Activated effector memory CD4-positive, alpha-beta T cell treated with Interleukin-2 at 50 U/mL for 16 hours (primary cell): ENCODE results near the gene NYAP1.

ENCODE experiments used
- DNase-seq: peaks from one replicate; pipeline ENCODE4 v3.0.0-alpha.2; 2020

Gene NYAP1

DNA sequence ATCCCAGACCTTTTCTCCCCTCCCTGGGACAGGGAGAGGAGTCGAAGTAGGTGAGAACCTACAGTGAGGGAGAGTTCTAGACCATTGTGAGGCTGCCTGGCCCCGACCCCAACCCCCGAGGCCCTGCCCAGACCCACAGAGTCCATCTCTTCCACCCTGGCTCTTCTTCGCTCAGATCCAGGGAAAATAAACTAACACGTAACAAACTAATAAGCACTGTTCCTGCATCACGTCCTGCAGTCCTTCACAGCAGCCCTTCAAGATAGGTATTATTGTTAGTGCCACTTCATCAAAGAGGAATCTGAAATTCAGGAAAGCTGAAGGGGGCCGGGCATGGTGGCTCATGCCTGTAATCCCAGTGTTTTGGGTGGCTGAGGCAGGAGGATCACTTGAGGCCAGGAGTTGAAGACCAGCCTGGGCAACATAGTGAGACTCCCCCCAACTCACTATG lies 19.5 kb upstream of the NYAP1 start, which contains the start of gene SPACDR:
TSS of gene SPACDR (minus strand) at position 51 of the 451 bp plus-strand sequence. CDS start 235 bp downstream, outside the sequence.
- DNase-seq = no peak

DNA sequence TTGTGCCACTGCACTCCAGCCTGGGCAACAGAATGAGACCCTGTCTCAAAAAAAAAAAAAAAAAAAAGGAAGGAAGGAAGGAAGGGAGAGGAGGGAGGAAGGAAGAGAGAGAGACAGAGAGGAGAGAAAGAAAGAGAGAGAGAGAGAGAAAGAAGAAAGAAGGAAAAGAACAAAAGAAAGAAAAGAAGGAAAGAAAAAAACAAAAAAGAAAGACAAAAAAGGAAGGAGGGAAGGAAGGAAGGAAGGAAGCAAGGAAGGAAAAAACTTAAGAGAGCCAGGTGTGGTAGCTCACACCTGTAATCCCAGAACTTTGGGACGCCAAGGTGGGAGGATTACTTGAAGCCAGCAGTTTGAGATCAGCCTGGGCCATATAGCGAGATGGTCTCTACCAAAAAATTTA lies 18.9 kb upstream of the NYAP1 start:
- no peak for DNase-seq

DNA sequence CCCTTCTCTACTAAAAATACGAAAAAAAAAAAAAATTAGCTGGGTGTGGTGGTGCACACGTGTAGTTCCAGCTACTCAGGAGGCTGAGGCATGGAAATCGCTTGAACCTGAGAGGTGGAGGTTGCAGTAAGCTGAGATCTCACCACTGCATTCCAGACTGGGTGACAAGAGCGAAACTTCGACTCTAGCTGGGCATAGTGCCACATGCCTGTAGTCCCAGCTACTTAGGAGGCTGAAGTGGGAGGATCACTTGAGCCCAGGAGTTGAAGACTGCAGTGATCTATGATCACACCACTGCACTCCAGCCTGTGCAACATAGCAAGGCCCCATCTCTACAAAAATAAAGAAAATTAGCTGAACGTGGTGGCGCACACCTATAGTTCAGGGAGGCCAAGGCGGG lies 18.4 kb upstream of the NYAP1 start:
- no peak for DNase-seq

DNA sequence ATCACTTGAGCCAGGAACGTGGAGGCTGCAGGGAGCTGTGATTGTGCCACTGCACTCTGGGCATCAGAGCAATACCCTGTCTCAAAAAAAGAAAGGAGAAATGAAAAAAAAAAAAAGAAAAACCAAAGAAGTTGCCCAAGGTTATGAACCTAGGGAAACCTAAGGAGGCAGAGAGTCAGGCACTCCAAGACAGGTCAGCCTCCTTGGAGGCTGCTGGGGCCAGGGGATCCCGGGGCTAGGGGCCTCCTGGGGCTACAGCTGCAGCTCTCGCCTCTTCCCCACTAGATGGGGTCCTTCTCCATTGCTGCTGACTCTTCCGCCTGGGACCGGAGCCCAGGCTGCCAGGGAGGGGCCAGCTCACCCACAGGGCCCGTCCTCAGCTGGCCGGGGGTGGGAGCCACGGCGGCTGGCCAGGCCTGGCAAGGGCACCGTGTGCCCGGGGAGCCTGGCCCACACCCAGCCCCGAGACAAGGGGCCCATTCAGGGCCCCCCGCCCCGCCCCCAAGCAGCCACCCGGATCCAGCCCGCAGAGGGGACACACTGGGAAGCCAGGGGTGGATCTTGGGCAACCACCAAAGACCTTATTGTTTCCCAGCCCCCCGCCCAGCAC lies 17.9 kb upstream of the NYAP1 start:
- DNase-seq = no peak

DNA sequence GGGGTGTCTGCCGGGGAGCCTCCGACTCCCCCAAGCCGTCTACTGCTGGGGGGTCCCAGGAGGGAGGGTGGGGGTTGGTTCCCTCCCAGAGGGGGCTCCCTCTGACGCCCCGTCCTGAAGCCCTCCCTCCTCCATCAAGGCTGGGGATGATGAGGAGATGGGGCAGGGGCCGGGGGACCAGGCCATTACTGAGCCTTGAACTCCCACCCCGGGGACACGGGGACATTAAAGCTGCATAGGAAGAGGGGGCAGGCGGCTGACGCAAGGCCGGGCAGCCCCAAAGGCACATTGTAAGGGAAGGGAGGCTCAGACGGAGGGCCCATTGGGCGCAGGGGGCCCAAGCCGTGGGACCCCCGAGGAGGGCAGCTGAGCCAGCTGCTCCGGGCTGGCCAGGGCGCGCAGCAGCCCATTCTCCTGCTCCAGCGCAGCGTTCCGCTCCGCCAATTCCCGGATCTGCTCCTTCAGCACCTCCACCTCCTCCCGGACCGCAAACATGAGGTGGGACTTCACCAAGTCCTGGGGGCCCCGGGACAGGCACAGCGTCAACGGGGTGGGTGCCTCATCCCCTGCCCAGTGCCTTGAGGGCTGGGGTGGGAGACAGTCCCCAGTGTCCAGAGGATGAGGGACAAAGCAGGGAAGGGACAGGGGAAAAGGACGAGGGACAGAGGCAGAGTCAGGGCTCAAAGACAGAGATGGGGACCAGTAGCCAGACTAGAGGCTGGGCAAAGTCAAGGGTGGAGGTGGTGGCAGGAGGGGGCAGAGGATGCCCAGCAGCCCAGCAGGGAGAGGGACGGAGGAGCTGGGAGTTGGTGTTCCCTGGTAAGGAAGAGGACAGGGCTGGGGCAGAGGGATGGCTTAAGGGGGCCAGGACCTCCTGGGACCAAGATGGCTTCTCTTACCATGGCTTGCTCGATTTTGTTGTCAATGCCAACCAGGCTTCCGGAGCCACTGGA lies 16.8 kb upstream of the NYAP1 start:
- DNase-seq = no peak

DNA sequence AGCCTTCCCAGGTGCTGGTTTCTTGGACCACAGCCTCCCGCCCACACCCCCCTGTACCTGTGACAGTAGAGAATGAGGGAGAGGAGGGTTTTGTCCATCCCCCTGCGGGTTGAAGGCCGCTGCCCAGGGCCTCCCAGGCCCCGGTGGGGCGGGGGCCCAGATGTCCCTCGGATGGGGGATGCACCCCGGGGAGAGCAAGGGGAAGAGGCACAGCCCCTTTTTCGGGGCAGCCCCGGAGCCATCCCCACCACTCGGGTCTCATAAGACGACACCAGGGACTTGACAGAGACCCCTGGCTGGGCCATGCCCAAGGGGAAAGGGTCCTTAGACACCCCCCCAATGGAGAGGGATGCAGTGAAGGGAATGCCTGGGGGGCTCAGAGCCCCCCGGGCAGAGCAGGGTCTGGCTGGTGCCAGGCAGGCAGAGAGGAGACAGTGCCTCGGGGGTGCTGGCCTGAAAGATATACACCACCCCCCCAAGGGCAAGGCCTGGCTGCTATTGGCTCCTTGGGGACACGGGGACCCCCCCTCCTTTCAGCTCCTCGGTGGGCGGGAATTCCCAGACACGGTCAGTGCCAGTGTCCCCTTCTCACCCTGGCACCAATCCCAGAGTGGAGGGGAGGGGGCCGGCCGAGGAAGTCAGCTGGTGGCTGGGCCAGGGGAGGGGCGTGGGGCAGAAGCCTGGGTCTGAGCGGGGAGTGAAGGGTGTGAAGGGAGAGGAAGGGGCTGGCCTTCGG lies 15.9 kb upstream of the NYAP1 start:
- no peak for DNase-seq

DNA sequence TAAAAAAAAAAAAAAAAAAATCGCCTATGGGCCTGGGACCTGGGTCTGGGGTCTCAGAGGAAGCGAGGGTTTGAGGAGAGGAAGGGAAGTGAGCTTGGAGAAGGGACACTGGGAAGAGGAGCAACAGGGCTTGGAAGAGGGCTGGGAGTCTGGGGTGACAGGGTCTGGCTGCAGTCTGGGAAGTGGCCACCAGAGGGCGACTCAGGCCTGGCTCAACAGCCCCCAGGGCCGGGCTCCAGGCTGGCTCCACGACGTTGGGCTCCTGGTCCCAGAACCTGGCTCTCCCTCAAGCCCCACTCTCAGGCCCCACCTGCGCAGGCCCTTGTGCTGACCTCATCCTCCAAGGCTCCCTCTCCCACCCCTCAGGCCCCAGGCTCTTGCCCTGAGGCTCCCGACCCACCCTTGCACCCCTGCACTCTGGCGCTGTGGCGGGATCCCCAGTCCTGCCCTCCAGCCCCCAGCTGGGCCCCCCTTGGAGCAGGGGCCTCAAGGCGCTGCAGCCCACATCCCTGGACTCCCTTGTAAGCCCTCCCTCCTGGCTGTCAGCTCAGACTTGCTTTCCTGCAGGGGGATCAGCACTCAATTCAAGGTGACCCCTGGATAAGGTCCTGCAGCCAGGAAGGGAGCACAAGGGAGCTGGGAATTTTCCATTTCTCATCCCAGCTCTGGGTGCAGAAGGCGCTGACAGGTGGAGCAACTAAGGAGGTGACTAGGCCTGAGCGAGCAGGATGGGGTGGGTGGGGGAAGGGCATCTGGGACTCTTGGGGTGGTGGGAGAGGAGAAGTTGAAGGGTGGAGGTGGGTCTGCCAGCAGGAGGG lies 14.3 kb upstream of the NYAP1 start:
- peak; percentile 72 for DNase-seq

DNA sequence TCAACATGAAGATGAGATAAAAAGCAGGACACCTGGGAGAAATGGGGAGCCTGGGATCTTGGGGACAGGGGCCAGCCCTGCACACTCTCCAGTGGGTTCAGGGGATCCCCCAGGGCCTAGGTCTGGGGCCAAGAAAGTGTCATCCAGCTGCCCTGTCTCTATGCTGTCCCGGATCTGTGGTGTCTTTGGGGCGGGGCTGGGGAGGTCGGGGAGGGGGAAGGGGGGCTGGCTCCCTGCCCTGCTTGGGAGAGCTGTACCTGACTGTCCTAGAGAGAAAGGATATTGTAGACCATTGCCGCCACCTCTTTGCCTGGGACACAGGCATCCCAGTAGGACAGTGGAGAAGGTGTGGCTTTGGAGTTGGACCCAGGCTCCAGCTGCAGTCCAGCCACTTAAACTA lies 12.7 kb upstream of the NYAP1 start:
- no peak for DNase-seq

DNA sequence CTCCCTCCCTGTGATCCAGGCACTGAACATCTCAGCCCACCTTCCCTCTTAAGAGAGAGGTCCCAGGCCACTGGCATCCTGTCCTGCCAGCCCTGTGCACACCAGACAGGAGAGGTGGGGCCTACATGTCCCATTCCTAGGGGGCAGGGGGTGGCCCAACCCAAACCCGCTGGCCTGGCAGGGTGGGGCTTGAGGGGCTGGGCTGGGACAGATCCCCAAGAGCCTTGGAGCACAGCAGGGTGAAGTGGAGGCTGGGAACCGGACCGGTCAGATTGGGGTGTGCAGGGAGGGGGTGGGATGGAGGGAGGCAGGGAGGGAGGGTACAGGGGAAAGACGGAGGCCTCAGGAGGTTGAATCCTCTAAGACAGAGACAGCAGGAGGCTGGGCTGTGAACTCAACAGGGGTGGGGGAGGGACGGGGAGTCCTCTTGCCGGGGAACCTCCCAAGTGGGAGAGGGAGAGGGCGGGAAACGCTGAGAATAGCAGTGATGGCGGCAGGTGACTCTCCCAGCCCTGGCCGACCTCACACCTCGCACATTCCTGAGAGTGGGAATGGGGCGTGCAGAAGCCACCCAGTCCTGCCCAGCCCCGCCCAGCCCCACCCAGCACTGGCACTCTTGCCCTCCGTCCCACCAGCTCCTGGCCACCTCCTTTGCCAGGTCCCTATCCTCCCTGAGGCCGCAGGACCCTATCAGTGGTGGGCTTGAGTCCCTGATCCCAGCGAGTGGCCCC lies 11.4 kb upstream of the NYAP1 start:
- DNase-seq = no peak

DNA sequence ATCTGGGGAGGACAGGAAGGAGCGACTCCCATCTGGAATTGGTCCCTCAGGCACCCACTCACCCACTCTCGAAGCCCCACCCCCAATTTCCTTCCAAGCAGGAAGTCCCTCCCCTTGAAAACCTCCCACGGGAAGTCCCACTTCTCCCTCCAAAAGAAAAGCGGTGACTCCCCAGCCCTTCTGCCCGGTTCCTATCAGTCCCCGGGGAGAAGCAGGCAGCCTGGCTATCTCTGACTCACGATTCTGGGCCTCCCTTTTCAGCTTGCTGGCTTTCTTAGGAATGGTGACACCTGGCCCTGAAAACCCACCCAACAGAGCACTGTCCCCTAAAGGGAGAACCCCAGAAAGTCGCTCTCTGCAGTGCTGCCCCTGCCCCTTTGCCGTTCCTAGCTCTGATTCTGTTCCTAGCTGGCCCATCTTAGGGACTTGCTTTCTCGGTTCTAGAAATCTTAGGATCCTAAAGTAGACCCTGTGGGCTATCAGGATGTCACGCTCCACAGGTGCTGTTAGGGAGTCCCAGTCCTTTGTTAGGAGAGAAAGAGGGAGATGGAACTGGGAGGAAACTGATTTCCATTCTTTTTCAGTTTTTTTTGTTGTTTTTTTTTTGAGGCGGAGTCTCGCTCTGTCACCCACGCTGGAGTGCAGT lies 10.8 kb upstream of the NYAP1 start:
- no peak for DNase-seq

DNA sequence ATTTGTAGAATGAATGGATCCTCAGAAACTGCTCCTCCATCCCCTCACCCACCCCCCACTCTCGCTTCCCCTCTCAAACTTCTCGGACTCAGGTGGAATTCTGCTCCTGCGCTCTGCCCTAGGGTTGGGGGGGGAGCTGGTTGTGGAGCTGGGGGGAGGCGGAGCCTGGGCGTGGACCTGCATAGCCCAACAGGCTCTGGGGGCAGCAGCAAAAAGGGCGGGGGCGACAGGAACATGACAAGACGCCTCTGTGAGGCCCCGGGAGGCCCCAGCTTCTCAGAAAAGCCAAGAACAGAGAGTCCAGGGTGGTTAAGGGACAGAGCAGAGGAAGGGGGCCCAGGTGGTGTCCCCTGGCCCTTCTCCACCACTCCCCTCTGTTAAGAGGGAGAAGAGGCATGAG lies 8.2 kb upstream of the NYAP1 start:
- DNase-seq = no peak

DNA sequence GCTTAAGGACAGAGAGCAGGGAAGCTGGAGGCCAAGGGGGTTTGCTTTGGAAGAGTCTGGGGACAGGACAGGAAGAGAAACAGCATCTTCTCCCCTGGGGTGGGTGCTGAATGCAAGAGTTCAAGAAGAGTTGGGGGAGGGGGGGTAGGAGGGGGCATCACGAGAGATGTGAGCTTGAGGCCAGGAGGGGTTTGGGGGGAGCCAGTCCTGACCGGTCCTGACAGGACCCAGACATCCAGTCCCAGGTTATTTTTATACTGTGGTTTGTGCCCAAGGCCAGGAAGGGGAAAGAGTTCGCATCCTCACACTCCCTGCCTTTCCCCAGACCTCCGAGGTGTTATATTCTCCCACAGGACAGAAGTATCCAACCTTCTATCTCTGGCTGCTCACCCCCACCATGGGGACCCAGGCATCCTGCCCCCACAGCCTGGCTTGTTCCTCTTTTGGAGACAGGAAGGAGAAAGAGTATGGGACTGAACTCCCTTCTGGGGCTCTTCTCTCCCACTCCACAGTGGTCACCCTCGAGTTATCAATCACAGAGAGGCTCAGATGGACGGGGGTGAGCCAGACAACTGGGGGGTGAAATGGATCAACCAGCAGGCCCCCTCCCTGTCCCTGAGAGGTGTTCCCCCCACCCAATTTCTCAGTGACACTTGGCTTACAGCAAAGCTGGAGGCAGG lies 7.5 kb upstream of the NYAP1 start:
- DNase-seq = no peak

DNA sequence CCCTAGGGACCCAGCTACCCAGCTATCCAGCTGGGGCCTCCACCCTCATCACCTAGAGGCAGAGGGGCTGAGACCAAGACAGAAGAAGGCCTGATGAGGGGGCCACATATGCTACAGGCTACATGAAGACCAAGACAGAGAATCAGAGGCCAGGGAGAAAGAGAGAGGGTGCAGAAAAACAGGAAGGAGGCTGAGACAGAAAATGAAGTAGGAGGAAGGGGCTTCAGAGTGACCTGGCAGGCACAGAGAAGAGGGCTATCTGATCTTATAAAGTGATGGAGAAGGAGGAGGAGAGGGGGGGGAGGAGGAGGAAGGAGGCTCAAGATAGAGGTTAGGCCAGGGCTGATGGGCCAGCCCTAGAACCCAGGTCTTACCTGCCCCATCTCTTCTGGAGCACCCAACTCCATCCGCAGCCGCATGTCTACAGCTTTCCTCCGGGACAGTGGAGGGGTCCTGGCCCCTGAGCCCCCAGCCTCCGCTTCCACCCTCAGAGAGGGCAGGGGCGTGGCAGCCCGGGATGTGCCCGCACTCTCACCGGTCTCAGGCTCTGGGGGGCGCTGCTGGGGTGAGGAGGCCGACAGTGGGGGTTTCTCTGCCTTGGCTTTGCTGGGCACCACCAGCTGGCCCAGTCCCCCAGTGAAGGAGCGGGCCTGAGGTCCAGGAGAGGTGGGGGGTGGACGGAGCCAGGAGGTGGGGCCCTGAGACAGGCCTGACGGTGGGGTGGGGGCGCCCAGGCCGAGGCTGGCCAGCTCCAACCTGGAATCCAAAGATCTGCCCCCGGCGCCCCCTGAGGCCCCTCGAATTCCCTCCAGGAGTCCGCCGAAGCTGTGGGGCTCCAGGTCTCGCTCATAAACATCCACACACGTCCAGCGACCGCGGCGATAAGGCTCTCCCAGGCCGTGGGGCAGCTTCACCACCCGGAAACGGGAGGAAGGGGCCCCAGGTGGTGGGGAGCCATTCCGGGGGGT lies 6.5 kb upstream of the NYAP1 start:
- peak; percentile 17 for DNase-seq

DNA sequence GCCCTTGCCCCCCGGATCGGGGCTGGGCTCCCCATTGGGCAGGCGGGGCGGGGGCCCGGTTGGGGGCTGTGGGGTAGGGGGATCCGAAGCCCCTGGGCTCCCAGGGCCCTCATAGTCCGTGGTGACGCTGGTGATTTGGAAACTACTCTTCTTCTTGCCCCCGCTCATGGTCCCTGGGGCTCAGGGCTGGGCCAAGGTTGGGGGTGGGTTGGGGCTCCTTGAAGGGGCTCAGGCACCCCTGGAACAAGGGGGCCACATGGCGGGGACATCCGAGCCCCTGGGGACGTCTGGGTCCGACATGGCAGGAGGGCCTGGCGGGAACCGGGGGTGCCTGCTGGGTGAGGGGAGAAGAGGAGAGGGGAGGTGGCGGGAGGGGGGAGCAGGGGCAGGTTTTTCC lies 5.9 kb upstream of the NYAP1 start:
- no peak for DNase-seq

DNA sequence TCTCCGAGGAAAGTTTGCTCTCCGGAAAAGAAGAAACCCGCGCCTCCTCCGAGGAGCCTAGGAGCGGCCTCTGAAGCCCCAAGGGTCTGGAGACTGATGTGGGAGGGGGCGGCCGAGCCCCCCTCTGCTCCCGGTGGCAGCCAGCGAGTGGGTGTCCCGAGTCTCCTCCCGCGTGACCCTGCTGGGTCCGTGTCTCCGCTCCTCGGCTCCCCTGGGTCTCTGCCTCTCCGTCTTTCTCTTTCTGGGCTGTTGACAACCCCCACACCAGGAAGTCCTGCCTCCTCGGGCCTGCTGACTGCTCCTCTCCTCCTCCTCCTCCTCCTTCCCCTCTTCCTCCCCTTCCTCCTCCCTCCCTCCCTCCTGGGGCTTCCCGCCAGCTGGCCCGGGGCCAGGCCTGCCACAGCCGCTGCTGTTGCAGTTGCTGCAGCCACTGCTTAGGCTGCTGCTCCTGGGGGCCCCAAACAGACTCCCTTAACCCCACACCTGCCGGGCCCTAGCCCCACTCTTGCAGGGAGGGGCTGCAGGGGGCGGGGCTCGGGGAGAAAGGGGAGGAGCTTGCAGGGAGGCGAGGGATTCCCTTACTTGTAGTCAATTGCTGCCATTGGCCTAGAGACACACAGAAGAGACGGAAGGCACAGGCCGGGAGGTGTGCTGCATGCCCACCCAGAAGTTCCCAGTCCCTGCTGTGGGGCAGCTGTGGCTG lies 4.6 kb upstream of the NYAP1 start, which contains the start of gene TSC22D4:
TSS of gene TSC22D4 (minus strand) at position 257 of the 703 bp plus-strand sequence. CDS start 1,176 bp downstream, outside the sequence.
- DNase-seq = peak; percentile 91

DNA sequence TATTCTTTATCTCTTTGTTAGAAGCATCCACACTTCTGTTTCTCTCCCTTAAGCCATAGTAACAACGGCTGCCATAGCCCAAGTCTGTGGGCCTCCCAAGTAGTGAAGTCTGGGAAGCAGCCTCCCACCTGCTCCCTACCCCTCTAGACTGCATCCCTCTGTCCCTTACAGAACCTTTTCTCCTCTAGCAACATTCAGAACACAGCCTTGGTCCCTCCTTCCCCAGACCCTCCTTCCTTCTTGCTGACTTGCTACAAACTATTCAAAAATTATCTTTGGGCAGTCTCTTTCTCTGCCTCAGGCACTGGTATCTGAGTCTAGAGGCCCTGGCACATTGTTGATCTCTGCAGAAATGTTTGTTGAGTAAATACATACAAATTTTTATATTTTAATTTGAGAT lies 2.3 kb upstream of the NYAP1 start:
- DNase-seq = no peak

DNA sequence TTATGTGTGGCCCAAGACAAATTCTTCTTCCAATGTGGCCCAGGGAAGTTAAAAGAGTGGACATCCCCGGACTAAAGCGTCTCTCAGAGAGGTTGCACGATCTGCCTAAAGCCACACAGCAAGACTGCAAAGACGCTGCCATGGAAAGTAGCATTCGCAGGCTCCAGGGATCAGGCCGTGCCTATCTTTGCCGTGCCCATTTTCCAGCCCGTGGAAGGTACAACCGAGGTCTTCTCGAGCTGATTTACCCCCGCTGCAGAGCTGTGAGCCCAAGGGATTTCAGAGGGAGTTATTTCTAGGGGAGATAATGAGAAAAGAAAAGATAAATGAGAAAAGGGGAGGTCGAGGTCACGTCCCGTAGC lies 1.0 kb upstream of the NYAP1 start:
- no peak for DNase-seq

DNA sequence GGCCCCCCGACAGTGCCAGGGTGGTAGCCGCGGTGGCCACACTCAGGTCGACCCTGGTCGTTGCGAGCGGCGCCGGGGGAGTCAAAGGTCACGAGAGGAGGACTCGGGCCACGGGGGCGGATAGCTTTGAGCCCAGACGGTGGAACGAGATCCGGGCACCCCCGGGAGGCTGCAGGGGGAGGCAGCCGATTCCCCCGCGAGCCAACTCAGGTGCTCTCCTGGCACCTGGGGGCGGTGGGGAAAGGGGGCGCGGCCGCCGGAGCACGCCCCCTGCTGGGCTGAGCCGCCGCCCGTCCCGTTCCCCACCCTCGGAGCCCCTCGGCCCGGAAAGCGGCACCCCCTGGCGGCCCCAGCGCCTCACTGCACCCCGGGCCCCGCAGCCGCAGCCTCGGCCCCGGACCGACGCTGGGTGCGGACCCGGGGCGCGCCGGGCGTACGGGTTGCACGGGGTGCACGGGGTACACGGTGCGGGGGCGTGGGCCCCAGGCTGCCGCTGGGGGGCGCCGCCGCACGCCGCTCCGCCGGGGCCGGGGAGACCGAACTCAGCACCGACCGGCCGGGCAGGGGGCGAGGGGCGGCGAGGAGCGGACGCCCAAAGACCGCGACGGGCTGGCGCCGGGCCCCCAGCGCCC lies 521 bp upstream of the NYAP1 start:
- DNase-seq = peak; percentile 73
